Vagina (tissue), 2 donors: ENCODE measurements around the gene EPB41L5.

Experiments
- CTCF ChIP-seq, 3 experiments: fragments of 450-650 bp in 2 of 3; fragments of 200-600 bp in 1 of 3; sonication (generic) in 1 of 3; IDR thresholded peaks; one replicate each; pipeline ENCODE4 v1.5.1; 2017 to 2019; ENCODE audit warnings: antibody characterized with exemption in 3 of 3, mild to moderate bottlenecking in 2 of 3, moderate library complexity in 2 of 3
- POLR2AphosphoS5 ChIP-seq, 2 donors: sonication (generic); formaldehyde crosslinking; IDR thresholded peaks; one replicate each; pipeline ENCODE4 v1.9.0; 2017; ENCODE audit warnings: antibody characterized with exemption in 2 of 2, mild to moderate bottlenecking in 2 of 2, low read depth in 1 of 2; ENCODE audit not compliant: insufficient read depth in 1 of 2

GRCh38 chr2:120132691-120133090 lies 119.8 kb downstream of the EPB41L5 start:
- TF ChIP-seq POLR2AphosphoS5 (IDR thresholded peaks at IDR 0.05; ENCODE audit: insufficient read depth in 1 of 2, low read depth in 1 of 2) (no peak), CTCF (IDR thresholded peaks at IDR 0.05) (no peak)
